Esophagus squamous epithelium (tissue), 5 donors: ENCODE data around the gene ARVCF. TPM values are rescaled to one million over a fixed set of nuclear protein-coding genes. Genes with fewer than 3 reads are reported as not detected.

ENCODE experiments used
- DNase-seq: peaks from one replicate; lab custom pipeline; 2025; lab: John Stamatoyannopoulos, UW
- H3K27ac ChIP-seq, 4 donors: fragments of 200-600 bp; sonication (generic); one replicate each; pipeline ENCODE4 v1.5.1; 2016 to 2019; ENCODE audit warnings: mild to moderate bottlenecking in 1 of 4
- H3K27me3 ChIP-seq, 4 donors: fragments of 200-600 bp; sonication (generic); 1 replicate in 3 of 4; 2 replicates in 1 of 4; pipeline versions ENCODE4 v1.5.1 to v1.6.0; 2017 to 2021; ENCODE audit warnings: antibody characterized with exemption in 1 of 4
- H3K36me3 ChIP-seq, 3 donors: fragments of 200-600 bp; sonication (generic); one replicate each; pipeline ENCODE4 v1.5.1; 2016 to 2019
- H3K4me1 ChIP-seq, 3 donors: fragments of 200-600 bp; sonication (generic); one replicate each; pipeline ENCODE4 v1.5.1; 2017 to 2019
- H3K4me3 ChIP-seq, 4 donors: fragments of 200-600 bp; sonication (generic); 1 replicate in 3 of 4; 2 replicates in 1 of 4; pipeline ENCODE4 v1.5.1; 2016 to 2019; ENCODE audit warnings: mild to moderate bottlenecking in 2 of 4, moderate library complexity in 1 of 4
- H3K9me3 ChIP-seq, 3 donors: fragments of 200-600 bp; sonication (generic); one replicate each; pipeline ENCODE4 v1.5.1; 2016 to 2019
- CTCF ChIP-seq, 6 experiments: fragments of 450-650 bp in 4 of 6; fragments of 200-600 bp in 2 of 6; sonication (generic) in 2 of 6; IDR thresholded peaks; one replicate each; pipeline ENCODE4 v1.5.1; 2016 to 2019; ENCODE audit warnings: antibody characterized with exemption in 6 of 6, mild to moderate bottlenecking in 4 of 6, moderate library complexity in 4 of 6
- POLR2A ChIP-seq, 4 donors: fragments of 450-650 bp; IDR thresholded peaks; one replicate each; pipeline ENCODE4 v1.6.1; 2017; ENCODE audit warnings: antibody characterized with exemption in 4 of 4, mild to moderate bottlenecking in 4 of 4, moderate library complexity in 3 of 4
- WGBS, 2 donors: methylation state at CpG; one replicate each; pipeline ENCODE4 v1.1.5; 2018; 5-methylcytosine and 5-hydroxymethylcytosine counted together
- intact Hi-C: fragments of 100-400 bp; cut with DNase I; formaldehyde crosslinking; loops from one replicate; pipeline ENCODE4 v1.15.0; 2022
- total RNA-seq, 4 donors: library from RNA; depleted of rRNA; stranded (reverse); fragments of >200 nt; gene quantifications; one replicate each; pipeline ENCODE4 v1.1.0, GENCODE V29; 2016
- donor health status: DM: yes; HTN: yes; CAD: no.

The ARVCF gene
- total RNA-seq, 4 donors from 2014 or later, result 3.1 to 10.9 (median 7.1) TPM

DNA sequence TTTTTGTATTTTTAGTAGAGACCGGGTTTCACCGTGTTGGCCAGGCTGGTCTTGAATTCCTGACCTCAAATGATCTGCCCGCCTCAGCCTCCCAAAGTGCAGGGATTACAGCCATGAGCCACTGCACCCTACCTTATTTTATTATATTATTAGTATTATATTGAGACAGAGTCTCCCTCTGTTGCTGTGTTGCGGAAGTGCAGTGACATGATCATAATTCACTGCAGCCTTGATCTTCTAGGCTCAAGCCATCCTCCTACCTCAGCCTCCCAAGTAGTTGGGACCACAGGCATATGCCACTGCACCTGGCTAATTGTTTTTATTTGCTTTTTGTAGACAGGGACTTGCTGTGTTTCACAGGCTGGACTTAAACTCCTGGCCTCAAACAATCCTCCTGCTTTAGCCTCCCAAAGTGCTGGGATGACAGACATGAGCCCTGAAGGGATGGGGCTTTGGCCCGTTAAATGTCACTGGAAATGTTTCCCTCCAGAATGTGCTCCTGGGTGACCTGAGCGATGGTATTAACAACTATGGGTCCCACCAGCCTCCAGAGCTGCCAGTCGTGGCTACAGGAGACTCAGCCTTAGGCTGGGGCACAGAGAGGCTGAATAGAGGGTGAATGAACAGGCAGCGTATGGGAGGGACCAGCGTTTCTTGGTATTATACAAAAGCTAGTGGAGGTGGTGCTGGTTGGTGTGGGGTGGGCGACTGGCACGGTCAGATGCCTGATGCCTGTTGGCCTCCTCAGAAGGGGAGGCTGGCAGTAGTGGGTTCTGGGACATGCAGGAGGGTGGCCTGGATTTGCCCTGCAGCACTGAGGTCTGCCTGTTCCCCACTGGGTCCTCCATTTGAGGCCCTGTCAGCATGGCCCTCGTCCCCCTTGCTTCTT, 11.6 kb upstream of the ARVCF start:
- H3K9me3 ChIP-seq, result no peaks in the 10 kb centered on the region
- peaks cover 5 to 42% (median 7%) of the 10 kb centered on the region in 3 donors for H3K4me1 ChIP-seq
- WGBS, 2 donors, result 79 to 91% methylated on average over 9 to 11 of the region's 12 CpGs
- DNase-seq, result no peak
- H3K27me3 ChIP-seq, result no peaks in the 10 kb centered on the region
- H3K4me3 ChIP-seq, result no peak overlapping the region
- peaks cover 0 to 23% (median 0%) of the 10 kb centered on the region in 3 donors for H3K36me3 ChIP-seq
- TF ChIP-seq POLR2A (IDR thresholded peaks at IDR 0.05), result no peak
- peak in 3 of 6 experiments; percentile 17 to 46 (median 44) for TF ChIP-seq CTCF (IDR thresholded peaks at IDR 0.05)
- intact Hi-C loops, result loop anchor here (10.0 kb wide), 1 partner anchor 87 kb away; the partner anchor contains the start of genes RANBP1 and TRMT2A
- H3K27ac ChIP-seq, result no peak overlapping the region

GRCh38 chr22:20026996-20027601, 10.5 kb upstream of the ARVCF start:
- Histone ChIP-seq H3K4me1 (peaks cover 6 to 42% (median 8%) of the 10 kb centered on the region in 3 donors), H3K27me3 (no peaks in the 10 kb centered on the region), H3K4me3 (no peak overlapping the region), H3K36me3 (peaks cover 0 to 21% (median 0%) of the 10 kb centered on the region in 3 donors), H3K27ac (no peak overlapping the region), H3K9me3 (no peaks in the 10 kb centered on the region)
- WGBS, 2 donors, result 79 to 81% methylated on average over 6 to 12 of the region's 12 CpGs
- no peak for DNase-seq
- no peak for TF ChIP-seq CTCF (IDR thresholded peaks at IDR 0.05)
- no peak for TF ChIP-seq POLR2A (IDR thresholded peaks at IDR 0.05)
- intact Hi-C loops, result loop anchor here (10.0 kb wide), 1 partner anchor 88 kb away; the partner anchor contains the start of genes RANBP1 and TRMT2A

GRCh38 chr22:20026204-20026908, 9.7 kb upstream of the ARVCF start:
- intact Hi-C loops, result loop anchor here (10.0 kb wide), 1 partner anchor 88 kb away; the partner anchor contains the start of genes RANBP1 and TRMT2A
- DNase-seq, result no peak
- Histone ChIP-seq H3K36me3 (peaks cover 0 to 13% (median 0%) of the 10 kb centered on the region in 3 donors), H3K27ac (no peak overlapping the region), H3K4me1 (peaks cover 10 to 43% (median 14%) of the 10 kb centered on the region in 3 donors), H3K27me3 (no peaks in the 10 kb centered on the region), H3K4me3 (no peak overlapping the region), H3K9me3 (no peaks in the 10 kb centered on the region)
- 89 to 95% methylated on average over 12 of the region's 13 CpGs for WGBS, 2 donors
- TF ChIP-seq CTCF (IDR thresholded peaks at IDR 0.05) (no peak), POLR2A (IDR thresholded peaks at IDR 0.05) (no peak)

GRCh38 chr22:20025401-20026203, 9.0 kb upstream of the ARVCF start:
- DNase-seq, result no peak
- Histone ChIP-seq H3K4me1 (peaks cover 10 to 47% (median 14%) of the 10 kb centered on the region in 3 donors), H3K27me3 (no peaks in the 10 kb centered on the region), H3K9me3 (no peaks in the 10 kb centered on the region), H3K4me3 (no peak overlapping the region), H3K36me3 (peaks cover 0 to 12% (median 0%) of the 10 kb centered on the region in 3 donors), H3K27ac (no peak overlapping the region)
- WGBS, 2 donors, result 97 to 99% methylated on average over 11 to 12 of the region's 13 CpGs
- TF ChIP-seq POLR2A (IDR thresholded peaks at IDR 0.05), result no peak
- TF ChIP-seq CTCF (IDR thresholded peaks at IDR 0.05), result no peak
- intact Hi-C loops, result loop anchor here (10.0 kb wide), 1 partner anchor 89 kb away; the partner anchor contains the start of genes RANBP1 and TRMT2A
